GM18526 (cell line): Measurements from ENCODE around the gene PPP2R3B.

Source experiments
- POLR2A ChIP-seq: IDR thresholded peaks from 3 replicates; pipeline ENCODE4 v1.6.1; 2011; ENCODE audit not compliant: insufficient read length; ENCODE audit errors: extremely low read depth

The PPP2R3B gene

GRCh38 chrX:386768-387575 is at the start of gene PPP2R3B:
TSS of gene PPP2R3B (minus strand) at chrX:386907. CDS start at chrX:386691, 216 bp downstream.
- peak; percentile 86 for TF ChIP-seq POLR2A

DNA sequence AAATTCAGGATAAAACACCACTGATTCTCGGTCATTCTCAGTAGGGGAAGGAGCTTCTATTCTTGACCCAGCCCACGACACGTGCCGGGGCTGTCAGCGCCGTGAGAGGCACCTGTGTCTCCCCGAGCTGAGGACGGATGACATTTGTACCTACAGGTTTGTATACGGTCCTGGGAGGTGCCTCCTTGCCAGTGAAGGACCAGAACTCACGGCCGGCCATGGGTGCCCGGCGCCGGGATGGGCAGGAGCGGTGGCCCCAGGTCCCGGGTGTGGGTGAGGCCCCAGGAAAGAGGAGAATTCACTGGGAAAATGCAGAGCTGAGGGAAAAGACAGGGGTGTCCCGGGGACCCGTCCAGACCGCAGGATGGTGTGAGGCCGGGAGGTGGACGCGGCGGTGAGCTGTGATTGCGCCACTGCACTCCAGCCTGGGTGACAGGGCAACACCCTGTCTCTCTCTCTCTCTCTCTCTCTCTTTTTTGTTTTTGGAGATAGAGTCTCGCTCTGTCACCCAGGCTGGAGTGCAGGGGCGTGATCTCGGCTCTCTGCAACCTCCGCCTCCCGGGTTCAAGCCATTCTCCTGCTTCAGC is 48.9 kb upstream of the PPP2R3B start:
- no peak for TF ChIP-seq POLR2A

GRCh38 chrX:434946-435345 is 48.2 kb upstream of the PPP2R3B start:
- no peak for TF ChIP-seq POLR2A

- TF ChIP-seq POLR2A, result no peak
Measured at GRCh38 chrX:433771-434170, 47.1 kb upstream of the PPP2R3B start.

GRCh38 chrX:431492-432111 is 44.9 kb upstream of the PPP2R3B start:
- no peak for TF ChIP-seq POLR2A

DNA sequence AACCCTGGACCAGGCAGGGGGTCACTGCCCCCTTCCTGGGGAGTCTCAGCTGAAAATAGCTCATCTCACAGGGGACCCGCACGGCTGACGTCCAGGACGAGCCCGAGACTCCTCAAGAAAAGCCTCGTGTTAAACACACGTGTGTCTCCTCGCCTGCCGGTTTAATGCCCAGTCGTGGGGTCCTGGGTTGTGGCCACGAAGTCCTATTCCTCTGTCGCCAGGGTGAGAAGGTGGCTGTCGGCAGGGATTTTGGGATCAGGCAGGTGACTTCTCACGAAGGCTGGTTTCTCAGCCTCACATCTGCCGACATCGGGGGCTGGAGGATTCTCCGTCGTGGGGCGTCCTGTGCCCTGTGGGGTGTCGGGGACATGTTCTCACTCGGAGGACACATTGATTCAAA is 44.3 kb upstream of the PPP2R3B start:
- no peak for TF ChIP-seq POLR2A

- no peak for TF ChIP-seq POLR2A
Measured at GRCh38 chrX:429266-429825, 42.6 kb upstream of the PPP2R3B start.

- TF ChIP-seq POLR2A, result no peak
Measured at GRCh38 chrX:427812-428725, 41.4 kb upstream of the PPP2R3B start.

DNA sequence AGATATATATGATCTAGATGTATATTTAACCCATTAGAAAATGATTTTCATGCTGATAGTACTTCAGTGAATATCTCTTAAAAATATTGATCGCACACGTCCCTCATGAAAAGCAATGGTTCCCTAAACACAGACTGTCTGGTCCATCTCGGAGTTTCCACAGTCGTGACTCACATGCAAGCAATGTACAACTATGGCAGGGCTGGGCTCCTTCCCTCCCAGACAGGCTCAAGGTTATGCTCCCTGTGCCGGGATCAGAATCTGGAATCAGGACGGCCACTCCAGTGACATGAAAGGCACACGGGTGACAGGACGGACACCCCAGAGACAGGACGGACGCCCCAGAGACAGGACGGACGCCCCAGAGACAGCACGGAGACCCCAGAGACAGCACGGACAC is 40.2 kb upstream of the PPP2R3B start:
- no peak for TF ChIP-seq POLR2A

- no peak for TF ChIP-seq POLR2A
Measured at GRCh38 chrX:425056-425455, 38.3 kb upstream of the PPP2R3B start.

GRCh38 chrX:421646-422391 is 35.1 kb upstream of the PPP2R3B start:
- no peak for TF ChIP-seq POLR2A

DNA sequence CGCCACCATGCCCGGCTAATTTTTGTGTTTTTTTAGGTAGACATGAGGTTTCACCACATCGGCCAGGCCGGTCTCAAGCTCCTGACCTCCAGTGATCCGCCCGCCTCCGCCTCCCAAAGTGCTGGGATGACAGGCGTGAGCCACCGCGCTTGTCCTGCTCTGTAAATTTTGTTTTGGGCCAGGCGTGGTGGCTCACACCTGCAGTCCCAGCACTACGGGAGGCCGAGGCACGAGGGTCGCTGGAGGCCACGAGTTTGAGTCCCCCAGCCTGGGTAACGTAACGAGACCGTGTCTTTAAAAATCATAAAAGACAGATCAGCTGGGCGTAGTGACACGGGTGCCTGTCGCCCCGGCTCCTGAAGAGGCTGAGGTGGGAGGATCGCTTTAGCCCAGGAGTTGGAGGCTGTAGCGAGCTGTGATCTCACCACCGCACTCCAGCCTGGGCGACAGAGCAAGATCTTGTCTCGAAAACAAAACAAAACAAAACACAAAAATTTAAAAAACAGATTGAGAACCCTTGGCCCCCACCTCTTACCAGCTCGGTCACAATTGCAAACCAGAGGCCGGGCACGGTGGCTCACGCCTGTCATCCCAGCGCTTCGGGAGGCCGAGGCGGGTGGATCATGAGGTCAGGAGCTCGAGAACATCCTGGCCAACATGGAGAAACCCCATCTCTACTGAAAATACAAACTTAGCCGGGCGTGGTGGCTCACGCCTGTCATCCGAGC is 34.0 kb upstream of the PPP2R3B start:
- no peak for TF ChIP-seq POLR2A

DNA sequence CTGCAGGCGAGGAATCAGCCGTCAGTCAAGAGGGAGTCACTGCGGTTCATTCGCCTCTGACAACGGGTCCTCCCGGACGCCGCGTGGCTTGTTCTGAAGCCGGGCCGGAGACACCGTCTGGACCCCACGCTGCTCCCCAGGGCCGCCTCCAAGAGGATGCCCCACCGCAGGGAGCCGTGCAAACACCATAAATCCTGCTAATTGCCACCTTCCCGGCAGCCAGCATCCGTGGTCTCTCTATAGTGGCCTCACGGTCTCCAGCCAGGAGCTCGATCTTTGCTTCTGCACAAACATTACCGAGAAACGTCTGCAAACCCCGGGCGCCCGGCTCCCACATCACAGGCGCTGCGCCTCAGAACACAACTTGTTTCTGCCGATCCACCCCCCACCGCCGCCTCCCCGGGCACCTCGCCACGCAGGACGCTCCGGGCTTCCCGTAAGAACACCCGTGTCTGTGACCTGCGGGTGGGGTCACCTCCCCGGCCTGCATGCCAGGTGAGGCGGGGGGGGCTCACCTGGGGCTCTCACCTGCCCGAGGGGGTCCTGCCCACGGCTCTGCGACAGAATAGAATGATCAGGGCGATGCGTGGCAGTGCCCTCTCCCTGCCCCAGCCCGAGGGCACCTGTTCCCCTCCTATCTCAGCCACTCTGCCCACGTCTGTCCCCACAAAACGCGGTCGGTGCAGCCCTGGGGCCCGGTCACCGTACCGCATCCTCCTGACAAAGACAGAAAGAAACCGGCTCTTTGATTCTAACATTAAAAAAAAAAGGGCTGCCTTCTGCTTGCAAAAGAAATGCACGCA is 32.4 kb upstream of the PPP2R3B start:
- TF ChIP-seq POLR2A, result no peak
